ENCODE results near the gene ENOPH1.
"Not testable (repeated sequence)": the region's sequence is repeated elsewhere in the genome, so short reads cannot be mapped to it uniquely, and the experiment has no call there.

DNA sequence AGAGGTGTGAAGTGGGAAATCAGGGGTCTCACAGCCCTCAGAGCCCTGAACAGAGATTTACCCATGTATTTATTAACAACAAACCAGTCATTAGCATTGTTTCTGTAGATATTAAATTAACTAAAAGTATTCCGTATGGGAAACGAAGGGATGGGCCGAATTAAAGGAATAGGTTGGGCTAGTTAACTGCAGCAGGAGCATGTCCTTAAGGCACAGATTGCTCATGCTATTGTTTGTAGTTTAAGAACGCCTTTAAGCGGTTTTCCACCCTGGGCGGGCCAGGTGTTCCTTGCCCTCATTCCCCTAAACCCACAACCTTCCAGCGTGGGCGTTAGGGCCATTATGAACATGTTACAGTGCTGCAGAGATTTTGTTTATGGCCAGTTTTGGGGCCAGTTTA lies 44.1 kb upstream of the ENOPH1 start:
- TF ChIP-seq IRF2 (CRISPR knock-in tag; IDR thresholded peaks at IDR 0.05; ENCODE audit: borderline replicate concordance, low read depth); CBFB (CRISPR knock-in tag; IDR thresholded peaks at IDR 0.05; ENCODE audit: low read depth): not testable (repeated sequence)
- TF ChIP-seq, protein P1, sequence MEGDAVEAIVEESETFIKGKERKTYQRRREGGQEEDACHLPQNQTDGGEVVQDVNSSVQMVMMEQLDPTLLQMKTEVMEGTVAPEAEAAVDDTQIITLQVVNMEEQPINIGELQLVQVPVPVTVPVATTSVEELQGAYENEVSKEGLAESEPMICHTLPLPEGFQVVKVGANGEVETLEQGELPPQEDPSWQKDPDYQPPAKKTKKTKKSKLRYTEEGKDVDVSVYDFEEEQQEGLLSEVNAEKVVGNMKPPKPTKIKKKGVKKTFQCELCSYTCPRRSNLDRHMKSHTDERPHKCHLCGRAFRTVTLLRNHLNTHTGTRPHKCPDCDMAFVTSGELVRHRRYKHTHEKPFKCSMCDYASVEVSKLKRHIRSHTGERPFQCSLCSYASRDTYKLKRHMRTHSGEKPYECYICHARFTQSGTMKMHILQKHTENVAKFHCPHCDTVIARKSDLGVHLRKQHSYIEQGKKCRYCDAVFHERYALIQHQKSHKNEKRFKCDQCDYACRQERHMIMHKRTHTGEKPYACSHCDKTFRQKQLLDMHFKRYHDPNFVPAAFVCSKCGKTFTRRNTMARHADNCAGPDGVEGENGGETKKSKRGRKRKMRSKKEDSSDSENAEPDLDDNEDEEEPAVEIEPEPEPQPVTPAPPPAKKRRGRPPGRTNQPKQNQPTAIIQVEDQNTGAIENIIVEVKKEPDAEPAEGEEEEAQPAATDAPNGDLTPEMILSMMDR (IDR thresholded peaks at IDR 0.05) = not testable (repeated sequence)

Data from WTC11 (cell line).